Neural progenitor cell (in vitro differentiated cells): ENCODE data around the gene KLHL8.

Source experiments
- EZH2 ChIP-seq: fragments of 200-600 bp; sonication (generic); IDR thresholded peaks from 2 replicates; pipeline ENCODE4 v1.6.1; 2017; ENCODE audit warnings: antibody characterized with exemption, mild to moderate bottlenecking, moderate library complexity
- TF ChIP-seq, protein P1 (sequence below): fragments of 200-600 bp; sonication (generic); IDR thresholded peaks from 2 replicates; pipeline ENCODE4 v1.5.1; 2017; ENCODE audit warnings: antibody characterized with exemption, mild to moderate bottlenecking

DNA sequence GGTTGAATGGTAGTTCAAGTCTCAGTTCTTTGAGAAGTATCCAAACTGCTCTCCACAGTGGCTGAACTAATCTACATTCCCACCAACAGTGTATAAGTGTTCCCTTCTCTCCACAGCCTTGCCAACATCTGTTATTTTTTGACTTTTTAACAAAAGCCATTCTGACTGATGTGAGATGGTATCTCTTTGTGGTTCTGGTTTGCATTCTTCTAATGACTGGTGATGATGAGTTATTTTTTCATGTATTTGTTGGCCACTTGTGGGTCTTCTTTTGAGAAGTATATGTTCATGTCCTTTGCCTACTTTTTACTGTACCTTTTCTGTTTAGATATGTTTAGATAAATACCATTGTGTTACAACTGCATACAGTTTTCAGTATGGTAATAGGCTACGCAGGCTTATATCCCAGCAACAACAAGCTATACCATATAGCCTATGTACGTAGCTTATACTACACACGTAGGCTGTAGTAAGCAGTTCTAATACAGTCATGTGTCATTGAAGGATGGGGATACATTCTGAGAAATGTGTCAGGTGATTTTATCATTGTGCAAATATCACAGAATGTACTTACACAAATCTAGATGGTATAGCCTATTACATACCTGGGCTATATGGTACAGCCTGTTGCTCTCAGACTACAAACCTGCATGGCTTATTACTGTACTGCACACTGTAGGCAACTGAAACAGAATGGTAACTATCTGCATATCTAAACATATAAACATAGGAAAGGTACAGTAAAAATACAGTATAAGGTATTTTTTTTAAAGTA, 28.1 kb downstream of the KLHL8 start:
- TF ChIP-seq, protein P1, sequence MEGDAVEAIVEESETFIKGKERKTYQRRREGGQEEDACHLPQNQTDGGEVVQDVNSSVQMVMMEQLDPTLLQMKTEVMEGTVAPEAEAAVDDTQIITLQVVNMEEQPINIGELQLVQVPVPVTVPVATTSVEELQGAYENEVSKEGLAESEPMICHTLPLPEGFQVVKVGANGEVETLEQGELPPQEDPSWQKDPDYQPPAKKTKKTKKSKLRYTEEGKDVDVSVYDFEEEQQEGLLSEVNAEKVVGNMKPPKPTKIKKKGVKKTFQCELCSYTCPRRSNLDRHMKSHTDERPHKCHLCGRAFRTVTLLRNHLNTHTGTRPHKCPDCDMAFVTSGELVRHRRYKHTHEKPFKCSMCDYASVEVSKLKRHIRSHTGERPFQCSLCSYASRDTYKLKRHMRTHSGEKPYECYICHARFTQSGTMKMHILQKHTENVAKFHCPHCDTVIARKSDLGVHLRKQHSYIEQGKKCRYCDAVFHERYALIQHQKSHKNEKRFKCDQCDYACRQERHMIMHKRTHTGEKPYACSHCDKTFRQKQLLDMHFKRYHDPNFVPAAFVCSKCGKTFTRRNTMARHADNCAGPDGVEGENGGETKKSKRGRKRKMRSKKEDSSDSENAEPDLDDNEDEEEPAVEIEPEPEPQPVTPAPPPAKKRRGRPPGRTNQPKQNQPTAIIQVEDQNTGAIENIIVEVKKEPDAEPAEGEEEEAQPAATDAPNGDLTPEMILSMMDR = no peak
- no peak for TF ChIP-seq EZH2
